GM12801 (cell line): Measurements from ENCODE around the gene SYNDIG1.

Experiments used
- TF ChIP-seq, protein P1 (sequence below): IDR thresholded peaks from one replicate; pipeline ENCODE4 v1.5.1; 2011; ENCODE audit warnings: control low read depth; ENCODE audit not compliant: insufficient read length; ENCODE audit errors: extremely low read depth

SYNDIG1 gene

DNA sequence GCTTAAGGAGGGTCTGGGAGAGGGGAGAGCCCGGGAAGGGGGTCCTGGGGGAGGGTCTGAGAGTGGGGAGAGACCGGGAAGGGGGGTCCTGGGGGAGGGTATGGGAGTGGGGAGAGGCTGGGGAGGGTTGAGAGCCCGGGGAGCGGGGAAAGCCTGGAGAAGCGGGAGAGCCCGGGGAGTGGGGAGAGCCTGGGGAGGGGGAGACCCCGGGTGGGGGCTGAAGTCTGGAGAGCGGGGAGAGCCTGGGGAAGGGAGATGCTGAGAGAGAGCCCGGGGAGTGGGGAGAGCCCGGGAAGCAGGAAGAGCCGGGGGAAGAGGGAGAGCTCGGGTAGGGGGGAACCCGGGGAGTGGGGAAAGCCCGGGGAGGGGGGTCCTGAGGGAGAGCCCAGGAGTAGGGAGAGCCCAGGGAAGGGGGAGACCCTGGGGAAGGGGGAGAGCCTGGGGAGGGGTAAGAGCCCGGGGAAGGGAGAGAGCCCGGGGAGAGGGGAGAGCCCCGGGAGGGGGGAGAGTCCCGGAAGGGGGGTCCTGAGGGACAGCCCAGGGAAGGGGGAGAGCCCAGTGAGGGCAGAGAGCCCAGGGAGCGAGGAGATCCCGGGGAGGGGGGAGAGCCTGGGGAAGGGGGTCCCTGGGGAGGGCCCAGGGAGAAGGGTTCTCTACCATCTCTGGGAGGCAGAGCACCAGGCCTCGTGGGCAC is 148.5 kb downstream of the SYNDIG1 start:
- TF ChIP-seq, protein P1, sequence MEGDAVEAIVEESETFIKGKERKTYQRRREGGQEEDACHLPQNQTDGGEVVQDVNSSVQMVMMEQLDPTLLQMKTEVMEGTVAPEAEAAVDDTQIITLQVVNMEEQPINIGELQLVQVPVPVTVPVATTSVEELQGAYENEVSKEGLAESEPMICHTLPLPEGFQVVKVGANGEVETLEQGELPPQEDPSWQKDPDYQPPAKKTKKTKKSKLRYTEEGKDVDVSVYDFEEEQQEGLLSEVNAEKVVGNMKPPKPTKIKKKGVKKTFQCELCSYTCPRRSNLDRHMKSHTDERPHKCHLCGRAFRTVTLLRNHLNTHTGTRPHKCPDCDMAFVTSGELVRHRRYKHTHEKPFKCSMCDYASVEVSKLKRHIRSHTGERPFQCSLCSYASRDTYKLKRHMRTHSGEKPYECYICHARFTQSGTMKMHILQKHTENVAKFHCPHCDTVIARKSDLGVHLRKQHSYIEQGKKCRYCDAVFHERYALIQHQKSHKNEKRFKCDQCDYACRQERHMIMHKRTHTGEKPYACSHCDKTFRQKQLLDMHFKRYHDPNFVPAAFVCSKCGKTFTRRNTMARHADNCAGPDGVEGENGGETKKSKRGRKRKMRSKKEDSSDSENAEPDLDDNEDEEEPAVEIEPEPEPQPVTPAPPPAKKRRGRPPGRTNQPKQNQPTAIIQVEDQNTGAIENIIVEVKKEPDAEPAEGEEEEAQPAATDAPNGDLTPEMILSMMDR: no peak

DNA sequence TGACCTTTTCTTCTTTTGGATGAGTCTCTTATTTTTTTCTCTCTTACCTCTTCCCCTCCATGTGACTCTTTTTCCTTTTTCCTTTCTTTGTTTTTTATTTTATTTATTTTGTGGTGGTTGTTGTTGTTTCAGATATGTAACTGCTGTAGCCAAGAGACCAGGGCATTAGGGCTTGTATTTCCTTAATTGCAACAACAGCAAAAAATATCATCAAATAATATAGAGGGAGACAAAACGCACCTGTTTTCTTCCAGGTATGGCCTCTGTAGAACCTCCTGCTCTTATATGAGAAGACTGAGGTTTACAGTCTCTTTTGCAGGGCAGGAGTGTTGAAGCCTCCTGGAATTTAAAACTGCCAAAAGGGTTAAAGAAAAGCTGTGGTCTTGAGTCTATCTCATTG is 149.3 kb downstream of the SYNDIG1 start:
- TF ChIP-seq, protein P1: no peak

DNA sequence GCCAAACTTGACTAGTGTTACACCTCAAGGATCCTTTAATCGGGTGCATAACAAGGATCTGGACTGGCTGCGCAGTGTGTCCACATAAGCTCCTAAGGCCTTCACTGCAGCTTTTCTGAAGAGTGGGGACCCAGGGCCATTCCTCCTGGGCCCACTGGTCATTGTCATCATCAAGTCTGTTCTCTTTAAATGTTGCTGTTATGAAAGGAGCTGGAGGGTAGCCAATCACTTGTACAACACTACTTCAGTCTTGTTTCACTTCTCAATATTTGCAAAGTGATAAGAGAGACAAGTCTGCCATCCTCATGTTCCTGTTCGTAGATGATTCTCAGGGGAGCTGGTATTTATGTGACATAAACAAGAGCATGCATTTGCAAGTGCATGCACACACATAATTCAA is 149.8 kb downstream of the SYNDIG1 start:
- TF ChIP-seq, protein P1: no peak

DNA sequence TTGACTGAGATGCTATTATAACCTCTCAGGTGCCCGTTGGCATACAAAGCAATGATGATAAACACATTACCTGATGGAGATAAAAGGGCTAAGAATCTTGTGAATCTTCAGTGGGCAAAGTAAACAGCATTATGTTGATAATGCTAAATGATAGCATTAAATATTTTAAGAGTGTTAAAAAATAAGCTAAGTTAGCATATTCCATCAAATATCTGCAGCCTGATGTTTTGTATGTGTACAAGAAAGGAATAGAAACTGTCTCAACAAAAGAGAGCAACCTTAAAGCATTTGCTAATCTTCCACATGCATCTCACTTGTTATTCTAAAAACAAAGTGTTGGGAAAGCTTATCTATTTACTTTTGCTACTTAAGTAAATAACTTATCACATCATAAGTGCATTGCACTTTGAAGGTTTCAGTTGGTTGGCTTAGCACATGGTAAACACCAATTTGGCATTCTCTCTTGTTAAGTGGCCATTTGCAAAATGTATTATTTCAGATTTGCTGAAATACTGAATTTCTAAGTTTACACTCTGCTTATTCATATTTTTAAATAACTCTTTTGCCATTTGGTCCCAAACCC is 151.6 kb downstream of the SYNDIG1 start:
- TF ChIP-seq, protein P1: no peak

DNA sequence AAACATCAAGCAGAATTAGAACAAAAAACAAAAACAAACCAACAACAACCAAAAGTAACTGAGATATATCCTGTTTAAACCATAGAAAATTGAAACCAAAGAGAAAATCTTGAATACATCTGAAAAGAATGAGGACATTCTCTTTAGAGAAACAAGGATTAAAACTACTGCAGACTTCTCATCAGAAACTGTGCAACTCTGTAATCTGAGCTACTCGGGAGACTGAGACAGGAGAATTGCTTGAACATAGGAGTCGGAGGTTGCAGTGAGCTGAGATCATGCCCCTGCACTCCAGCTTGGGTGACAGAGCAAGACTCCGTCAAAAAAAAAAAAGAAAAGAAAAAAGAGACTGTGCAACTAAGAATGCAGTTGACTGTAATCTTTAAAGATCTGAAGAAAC is 153.4 kb downstream of the SYNDIG1 start:
- TF ChIP-seq, protein P1: no peak

DNA sequence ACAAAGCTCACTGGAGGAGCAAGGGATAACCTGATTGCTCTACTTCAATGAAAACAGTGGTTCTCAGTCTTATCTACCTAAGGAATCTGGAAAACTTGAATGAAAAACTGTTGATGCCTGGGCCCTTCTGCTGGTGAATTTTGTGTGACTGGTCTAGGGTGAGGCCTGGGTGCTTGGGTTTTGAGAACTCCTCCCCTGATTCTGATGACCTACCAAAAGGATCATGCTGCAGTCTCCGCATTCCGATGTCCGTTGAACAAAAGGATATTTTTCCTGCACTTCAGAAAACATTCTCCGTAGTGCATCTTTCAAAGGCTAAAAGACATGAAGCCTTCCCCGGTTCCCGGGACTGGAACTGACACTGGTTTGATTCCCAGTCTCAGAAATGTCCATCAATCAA is 157.9 kb downstream of the SYNDIG1 start:
- TF ChIP-seq, protein P1: no peak

DNA sequence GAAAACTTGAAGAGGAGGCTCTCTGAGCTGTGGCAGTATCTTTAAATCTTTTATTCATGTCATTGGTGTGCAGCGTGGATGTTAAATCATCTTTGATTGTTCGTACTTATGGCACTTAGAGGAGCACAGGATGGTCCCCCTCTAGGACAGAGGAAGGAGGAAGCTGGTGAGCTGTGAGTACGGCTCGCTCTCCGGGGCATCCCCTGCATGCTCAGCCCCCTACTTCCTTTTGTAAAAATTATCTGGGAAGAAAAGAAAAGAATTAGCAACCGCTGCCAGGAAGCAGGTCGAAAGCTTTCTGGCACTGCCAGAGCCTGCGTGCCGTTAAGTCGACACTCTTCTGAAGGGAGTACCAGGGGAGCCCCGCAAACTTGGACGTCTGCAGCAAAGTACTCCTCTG is 158.5 kb downstream of the SYNDIG1 start:
- TF ChIP-seq, protein P1: no peak
